ENCODE results near the gene MAP3K14.

Gene MAP3K14

DNA sequence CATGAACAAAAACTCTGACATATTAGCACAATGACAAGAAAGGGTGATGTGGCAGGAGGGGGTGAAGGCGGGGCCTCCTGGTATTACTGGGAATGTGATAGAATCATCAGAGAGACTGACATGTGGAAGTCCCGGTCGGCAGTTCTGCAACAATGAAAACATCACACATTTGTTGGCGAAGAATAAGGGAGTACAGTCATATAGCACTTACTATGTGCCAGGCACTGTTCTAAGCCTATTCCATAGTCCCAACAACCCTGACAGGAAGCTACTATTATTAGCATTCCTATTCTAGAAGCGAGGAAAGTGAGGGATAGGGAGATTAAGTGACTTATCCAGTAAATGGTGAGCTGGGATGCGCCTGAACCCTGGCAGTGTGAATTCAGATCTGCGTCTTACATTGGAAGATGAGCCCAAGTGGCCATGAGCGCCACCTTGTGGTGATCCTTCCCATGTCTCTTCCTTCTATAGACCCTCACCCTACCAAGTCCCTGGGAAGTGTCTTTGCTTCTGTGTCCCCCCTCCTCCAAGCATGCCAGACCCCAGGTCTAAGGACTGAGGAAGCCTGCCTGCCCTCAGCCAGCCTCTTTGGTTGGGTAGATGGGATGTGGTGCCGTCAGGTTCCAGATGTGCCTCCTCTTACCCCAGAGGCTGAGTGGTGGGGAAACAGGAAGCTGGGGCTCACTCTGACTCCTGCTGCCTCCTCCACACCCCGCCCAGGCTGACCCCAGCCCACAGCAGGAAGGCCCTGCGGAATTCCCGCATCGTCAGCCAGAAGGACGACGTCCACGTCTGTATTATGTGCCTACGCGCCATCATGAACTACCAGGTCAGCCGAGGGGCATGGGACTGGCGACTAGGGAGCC is 81.2 kb downstream of the MAP3K14 start:
- DNase-seq (ENCODE audit: low read depth), result peak; percentile 68

DNA sequence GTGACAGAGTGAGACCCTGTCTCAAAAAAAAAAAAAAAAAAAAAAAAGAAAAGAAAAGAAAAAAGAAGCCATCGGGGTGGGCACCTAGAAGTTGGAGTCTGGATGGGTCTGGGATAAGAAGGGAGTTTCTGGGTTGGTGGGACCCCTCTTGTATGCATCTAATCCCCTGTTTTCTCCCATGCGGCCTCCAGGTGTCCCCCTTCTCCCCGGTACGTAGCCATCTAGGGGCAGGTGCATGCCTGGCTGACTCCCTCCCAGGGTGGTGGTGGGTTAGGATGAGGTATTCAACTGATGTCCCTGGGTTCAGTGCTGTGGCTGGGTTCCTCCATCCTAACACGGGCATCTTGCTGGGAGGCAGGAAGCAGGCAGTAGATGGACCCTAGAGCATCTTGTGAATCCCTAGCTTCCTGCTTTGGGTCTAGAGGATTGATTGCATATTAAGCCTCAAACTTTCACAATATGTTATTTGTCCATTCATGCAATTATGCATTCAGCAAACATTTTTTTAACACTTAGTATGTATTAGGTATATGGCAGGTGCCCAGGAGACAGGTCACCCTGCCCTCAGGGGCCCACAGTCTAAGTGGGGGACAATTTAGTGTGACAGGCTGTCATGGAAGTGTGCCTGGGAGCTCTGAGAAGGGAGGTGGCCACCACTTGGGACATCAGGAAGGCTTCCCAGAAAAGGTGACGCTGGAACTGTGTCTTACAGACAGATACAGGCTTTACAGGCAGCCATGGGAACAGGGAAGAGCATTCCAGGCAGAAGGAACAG is 82.0 kb downstream of the MAP3K14 start:
- DNase-seq (ENCODE audit: low read depth), result peak; percentile 47

DNA sequence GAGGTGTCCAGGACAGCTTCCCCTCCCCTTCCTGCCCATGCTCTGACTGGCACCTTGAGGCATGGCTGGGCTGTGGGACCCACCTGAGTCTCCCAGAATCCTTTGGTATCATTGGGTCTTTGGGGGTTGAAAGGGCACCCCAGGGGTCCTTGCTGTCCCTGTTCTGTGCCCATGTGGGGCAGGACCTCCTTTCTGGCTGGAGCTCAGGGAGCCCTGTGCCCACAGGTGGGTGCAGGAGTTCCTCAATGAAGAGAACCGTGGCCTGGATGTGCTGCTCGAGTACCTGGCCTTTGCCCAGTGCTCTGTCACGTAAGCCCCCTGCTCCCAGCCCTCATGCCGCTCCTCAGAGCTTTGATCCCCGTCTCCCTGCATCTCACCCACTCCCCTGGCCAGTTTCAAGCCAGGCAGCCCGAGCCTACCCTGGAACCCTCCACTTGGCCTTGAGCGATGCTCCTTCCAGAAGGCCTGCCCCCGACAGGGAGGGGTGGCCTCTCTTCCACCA is 83.3 kb downstream of the MAP3K14 start:
- DNase-seq (ENCODE audit: low read depth), result no peak

DNA sequence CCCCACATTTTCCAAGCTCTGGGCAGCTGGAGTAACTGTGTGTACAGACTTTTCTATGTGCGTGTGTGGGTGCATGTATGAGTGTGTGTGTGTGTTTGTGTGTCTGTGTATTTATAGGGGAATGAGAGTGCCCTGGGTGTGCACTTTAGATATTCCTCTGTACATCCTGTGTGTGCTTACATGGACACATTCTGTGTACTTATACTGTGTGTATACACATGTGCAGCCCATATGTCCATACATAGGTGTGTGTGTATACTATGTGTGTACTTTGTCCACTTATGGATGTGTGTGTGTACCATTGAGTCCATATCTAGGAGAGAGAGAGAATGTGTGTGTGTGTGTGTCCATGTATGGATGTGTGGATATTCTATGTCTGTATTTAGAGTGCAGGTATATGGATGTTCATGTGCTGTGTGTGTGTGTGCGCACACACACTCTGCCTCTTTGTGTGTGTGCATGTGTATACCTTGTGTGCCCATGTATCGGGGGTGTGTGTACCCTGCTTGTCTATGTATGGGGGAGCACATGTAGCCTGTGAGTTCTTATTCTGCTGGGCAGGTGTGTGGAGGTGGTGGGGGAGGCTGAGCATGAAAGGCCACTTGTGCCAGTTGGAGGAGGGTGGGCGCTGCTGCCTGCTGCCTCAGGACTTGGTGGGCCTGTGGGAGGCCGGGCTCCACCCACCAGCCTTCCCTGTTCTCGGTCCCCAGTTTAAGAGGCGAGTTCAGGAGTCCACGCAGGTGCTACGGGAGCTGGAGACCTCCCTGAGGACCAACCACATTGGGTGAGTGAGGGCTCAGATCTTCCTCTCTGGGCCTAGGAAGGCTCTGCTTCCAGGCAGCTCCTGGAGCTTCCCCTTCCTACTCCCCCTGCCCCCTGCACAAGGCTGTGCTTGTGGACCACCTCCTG is 84.1 kb downstream of the MAP3K14 start:
- no peak for DNase-seq (ENCODE audit: low read depth)

DNA sequence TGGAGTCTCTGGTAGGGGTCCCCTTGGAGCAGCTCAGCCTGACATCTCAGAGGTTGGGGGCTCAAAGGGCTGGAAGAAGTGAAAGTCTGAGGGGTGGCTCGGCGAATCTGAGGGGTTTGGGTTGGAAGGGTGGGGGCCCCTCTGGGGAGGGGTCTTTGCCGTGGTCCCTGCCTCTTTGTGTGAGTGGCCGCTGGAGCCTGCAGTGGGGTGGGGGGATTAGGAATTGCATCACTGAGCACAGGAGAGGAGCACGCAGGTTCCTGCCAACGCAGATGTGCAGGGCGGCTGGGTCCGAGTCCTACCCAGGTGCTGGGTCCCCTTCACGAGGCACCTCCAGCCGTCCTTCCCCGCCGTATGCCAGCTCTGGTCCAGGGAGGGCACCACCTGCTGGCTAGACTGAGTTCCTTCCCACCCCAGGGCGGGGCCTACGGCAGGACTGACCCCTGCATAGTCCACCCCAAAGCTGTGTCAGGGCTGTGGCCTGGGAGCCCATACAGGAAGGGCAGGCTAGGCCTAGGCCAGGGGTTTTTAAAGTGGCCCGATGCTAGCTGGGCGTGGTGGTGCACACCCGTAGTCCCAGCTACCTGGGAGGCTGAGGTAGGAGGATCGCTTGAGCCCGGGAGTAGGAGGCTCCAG is 85.2 kb downstream of the MAP3K14 start:
- no peak for DNase-seq (ENCODE audit: low read depth)

DNA sequence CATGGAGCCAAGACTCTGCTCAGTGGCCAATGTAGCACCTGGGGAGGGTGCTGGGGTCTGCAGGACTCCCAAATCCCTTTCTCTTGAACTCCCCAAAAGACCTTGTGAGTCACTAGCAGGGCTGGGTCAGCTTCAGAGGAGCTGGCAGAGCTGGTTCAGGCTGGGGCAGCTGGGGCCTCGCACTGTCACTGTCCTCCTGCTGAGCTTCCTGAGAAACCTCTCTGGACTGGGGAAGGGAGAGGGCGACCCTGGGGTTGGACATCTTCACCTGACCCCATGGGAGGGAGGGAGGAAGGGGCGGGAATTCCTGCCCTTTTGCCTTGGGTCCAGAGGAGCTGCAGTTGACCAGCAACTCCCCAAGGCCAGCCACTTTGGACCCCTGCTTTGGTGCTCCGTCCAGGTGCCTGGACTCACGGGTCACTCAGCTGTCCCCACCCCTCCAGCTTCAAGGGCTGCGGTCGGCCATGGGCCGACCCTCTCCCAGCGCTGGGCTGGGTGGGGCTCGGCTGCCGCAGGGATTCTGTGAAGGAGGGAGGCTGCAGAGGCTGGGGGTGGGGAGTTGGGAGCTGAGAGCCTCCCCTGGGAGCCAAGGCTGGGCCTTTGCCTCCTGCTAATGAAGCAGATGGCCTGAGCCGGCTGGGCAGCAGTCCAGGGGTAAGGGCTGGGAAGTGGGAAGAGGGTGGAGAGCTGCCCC is 85.9 kb downstream of the MAP3K14 start:
- no peak for DNase-seq (ENCODE audit: low read depth)

DNA sequence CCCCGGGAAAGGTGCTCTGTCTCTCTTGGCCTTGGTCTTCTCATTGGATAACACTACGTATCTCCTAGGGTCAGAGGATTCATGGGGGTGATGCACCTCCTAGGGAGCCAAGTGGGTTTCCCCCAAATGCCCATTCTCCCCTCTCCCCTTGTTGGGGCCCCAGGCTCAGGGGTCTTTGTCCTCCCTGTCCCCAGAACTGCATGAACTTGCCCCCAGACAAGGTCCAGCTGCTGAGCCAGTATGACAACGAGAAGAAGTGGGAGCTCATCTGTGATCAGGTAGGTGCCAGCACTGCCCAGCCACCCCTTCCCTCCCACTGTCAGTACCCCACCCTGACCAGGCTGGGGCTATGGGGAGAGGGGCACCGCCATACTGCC is 86.4 kb downstream of the MAP3K14 start:
- DNase-seq (ENCODE audit: low read depth), result no peak

DNA sequence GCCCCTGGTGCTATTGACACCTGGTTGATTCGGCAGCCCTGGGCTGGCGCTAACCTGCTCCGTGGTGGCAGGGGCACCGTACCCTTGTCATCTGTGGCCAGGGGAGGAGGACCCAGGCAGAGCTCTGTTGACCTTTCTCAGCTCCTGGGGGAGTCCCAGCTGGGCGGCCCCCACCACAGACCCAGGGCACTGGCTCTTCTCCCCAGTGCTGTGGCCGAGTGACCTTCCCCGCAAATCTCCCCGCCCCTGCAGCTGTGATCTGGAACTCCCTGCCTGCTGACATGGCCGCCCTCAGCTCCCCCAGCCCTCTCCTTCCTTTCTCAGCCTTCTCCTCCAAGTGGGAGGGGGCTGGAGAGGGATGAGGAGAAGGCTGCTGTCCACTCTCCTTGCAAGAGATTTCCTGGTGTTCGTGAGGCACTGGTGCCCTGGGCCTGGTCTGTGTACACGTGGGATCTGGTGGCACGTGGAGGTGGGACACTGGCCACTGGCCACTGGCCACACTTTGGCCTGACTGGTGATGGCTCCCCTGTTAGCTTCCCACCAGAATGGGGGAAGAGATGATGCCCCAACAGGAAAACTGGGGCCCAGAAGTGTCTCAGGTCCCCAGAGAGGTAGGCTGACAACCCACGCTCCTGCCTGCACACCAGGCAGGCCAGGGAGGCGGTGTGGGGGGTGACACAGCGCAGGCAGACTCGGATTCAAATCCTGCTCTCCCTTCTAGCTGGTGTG is 87.0 kb downstream of the MAP3K14 start:
- DNase-seq (ENCODE audit: low read depth), result no peak

DNA sequence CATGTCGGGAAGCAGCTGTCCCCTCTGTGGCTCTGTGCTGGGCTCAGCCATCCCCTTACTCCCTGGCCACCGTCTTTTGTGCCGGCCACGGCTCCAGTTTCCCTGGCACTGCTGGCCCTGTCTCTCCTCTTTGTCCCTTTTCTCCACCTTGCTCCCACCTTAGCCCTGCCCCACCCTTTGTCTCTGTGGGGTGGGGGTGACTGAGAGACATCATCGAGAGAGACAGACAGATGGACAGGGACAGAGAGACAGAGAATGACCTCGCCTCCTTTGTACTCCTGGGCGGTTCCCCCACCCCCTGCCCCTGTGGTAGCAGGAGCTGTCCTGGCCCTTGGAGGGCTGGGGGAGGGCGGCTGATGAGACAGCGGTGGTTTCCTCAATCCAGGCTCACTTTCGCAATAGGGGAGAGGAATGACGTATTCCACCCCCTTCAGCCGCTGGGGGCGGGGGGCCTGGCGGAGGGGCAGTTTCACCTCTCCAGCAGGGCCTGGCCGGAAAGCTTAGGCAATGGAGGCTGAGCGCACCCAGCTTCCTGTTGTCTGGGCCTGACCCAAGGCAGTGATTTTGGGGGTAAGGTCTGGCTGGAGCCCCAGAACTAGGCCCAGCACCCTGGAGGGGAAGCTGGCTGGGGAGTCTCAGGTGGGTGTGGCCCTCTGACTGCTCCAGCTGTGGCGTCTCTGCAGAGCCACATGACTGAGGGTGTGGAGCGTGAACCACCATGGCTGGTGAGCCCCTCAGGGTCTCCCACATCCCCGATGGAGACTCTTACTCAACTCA is 87.9 kb downstream of the MAP3K14 start:
- DNase-seq (ENCODE audit: low read depth), result peak; percentile 75

DNA sequence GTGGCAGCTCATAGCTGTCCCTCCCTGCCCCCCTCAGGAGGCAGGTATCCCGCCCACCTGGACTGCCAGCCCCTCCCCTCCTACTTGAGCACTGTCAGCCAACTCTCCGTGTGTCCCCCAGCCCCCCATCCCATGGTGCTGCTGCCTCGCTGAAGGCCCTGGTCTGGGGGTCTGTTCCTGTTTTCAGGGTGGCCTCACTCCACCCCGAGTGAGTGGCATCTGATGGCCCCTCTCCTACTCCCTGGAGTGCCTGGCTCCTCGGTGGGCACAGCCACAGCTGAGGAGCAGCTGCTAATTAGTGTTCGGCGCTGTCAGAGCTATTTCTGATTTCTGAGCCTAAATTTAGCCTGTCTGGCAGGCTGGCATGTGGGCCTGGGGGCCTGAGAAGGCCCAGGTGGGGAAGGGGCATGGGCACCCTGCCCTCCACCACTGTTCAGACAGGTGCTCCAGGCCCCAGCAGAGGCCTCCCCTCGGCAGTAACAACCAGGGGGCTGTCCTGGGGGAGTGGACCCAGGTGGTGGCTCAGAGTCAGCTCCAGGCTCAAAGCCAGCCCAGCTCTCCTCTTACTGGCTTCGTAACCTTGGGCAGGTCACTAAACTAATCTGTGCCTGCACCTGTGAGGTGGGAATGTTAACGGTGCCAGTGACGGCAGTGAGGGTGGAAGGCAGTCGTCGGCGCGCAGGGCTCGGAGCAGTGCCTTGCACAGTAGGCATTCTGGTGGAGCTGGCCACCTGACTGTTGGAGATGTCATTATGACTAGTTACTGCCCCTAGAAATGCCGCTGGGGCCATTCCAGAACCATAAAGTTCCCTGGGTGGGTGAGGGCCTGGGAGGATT is 88.7 kb downstream of the MAP3K14 start:
- DNase-seq (ENCODE audit: low read depth), result no peak

DNA sequence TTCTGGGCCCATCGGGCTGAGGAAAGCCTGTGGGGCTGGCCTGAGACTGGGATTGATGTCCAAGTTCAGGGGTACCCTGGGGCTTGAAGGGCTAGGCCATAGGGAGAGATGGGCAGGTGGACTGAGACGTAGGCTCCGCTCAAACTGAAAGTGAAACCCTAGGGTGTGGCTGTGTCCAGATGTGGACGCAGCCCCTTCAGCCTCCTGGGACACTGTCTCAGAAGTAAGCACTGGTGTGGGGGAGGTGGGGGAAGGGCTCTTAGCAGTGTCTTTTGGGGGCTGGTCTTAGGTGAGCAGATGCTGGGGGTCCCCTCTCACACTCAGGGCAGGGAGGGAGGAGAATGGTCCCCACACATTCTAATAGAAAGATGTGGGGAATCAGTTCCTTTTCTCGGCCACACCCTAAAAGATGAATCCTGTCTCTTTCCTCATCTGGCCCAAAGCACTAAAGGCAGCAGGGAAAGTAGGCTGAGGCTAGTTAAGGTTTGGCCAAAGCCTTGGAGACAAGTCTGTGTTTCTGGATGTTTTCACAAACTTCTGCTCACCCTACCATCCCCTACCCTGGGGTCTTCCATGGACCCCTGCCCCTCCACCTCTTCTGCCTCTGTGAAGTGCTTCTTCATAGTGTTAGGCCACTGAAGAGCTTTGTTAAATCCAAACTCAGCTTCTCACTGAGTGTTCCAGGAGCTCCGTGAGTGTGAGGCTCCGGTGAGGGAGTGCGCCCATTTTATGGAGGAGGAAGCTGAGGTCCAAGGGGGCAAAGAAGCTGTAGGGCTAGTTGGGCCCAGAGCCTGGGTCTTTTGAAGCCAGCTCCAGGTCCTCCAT is 89.5 kb downstream of the MAP3K14 start:
- no peak for DNase-seq (ENCODE audit: low read depth)

DNA sequence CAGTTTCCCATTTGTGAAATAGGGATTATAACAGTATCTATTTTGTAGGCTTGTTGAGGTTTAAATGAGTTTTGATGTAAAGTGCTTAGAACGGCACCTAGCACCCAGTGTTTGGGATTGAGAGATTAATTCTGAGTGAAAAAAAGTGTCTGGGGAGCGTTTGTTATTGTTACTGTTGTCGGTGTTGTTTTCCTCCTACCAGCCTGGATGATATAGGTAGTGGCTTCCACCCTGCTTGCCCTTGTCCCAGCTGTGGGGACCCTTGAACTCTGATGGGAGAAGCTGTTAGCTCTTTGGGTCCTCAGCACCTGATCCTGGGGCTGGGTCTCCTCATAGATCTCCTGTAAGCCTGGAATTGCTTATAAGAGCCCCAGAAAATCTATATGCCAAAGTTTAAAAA is 90.2 kb downstream of the MAP3K14 start:
- no peak for DNase-seq (ENCODE audit: low read depth)

DNA sequence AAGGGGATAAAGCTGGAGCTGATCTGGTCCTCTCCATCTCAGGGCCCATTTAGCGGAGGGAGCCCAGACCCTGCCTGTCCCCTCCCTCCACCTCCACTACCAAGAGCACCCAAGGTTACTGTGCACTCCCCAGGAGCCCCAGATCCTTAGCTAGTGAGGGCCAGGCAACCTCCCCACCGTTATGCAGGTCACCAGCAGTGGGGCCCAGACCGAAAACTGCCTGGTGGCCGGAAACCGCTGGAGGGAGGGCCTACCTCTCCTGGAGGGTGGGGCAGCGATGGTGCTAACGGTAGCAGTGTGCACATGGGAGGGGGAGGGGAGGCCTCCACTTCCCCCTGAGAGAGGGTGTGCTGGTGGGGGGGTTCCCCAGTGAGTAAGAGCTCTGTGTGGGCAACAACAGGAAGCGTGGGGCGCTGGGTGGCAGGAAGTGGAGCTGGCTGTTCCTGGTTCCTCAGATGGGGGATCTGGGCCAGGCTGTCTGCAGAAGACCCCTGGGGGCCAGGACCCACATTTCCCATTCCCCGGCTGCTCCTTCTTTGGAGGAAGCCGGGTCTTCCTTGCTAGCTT is 90.8 kb downstream of the MAP3K14 start:
- peak; percentile 87 for DNase-seq (ENCODE audit: low read depth)

DNA sequence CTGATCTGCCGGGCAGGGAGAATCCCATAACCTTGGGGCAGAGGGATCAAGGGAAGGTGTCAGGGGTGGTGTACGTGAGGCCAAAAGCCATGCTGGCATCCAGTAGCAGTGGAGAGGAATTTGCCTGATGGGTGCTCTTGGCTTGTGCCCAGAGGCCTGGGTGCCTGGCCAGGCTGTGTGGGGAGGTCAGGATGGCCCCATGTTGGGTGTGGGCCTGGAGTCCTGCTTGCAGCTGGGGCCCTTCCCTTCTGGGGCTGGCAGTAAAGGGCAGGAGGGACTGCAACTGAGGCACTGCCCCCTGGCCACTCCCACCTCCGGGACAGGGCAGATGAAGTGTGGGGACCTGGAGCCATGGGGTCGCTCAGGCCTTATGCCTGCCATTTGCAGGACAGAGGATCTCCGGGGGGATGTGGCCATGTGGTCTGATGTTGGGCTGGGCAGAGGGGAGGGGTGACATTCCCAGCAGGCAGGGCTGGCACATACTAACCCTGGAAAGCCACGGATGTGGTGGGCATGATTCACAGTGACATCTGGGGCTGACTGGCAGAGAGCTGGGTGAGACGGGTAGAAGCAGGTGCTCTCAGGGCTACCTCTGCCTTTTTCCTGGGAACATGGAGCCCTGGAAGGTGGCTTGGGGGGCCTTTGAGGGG is 91.6 kb downstream of the MAP3K14 start:
- DNase-seq (ENCODE audit: low read depth), result no peak

DNA sequence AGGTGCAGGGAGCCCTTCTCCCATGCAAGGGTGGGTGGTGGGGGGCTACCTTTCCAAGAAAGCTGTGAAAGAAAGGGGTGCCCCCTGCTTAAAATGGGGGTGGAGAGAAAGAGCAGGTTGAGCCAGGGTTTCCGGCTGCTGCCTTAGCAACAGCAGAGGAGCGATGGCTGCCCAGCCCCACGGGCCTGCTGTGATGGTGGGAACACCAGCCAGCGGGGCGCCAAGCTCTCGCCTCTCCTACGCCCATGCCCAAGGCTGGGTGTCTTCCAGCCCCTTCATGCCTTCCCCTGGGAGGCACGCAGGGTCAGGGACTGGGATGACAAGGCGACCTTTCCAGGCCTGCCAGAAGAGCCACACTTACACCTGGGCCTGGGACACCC is 92.2 kb downstream of the MAP3K14 start:
- no peak for DNase-seq (ENCODE audit: low read depth)

Data from T follicular helper cell (primary cell).